ENCODE measurements around the gene CDK8.
"Not testable (repeated sequence)": the region's sequence is repeated elsewhere in the genome, so short reads cannot be mapped to it uniquely, and the experiment has no call there.

Gene CDK8

GRCh38 chr13:26253787-26254582 lies at the start of gene CDK8:
Gene CDK8, plus strand, starts transcription at chr13:26254129. Its CDS starts 513 bp downstream, at chr13:26254642.
- peak; percentile 88 for DNase-seq

GRCh38 chr13:26208287-26208686 lies 45.6 kb upstream of the CDK8 start:
- no peak for DNase-seq

- no peak for DNase-seq
Measured at GRCh38 chr13:26213345-26213744, 40.6 kb upstream of the CDK8 start.

- no peak for DNase-seq
Measured at GRCh38 chr13:26213982-26214381, 39.9 kb upstream of the CDK8 start.

- no peak for DNase-seq
Measured at GRCh38 chr13:26216042-26216441, 37.9 kb upstream of the CDK8 start.

GRCh38 chr13:26219726-26220125 lies 34.2 kb upstream of the CDK8 start:
- no peak for DNase-seq

GRCh38 chr13:26220575-26220974 lies 33.4 kb upstream of the CDK8 start:
- DNase-seq, result no peak

GRCh38 chr13:26221399-26221720 lies 32.6 kb upstream of the CDK8 start:
- DNase-seq, result peak; percentile 73

GRCh38 chr13:26221721-26222519 lies 32.0 kb upstream of the CDK8 start, which contains the start of gene RNF6:
Gene RNF6, minus strand, starts transcription at chr13:26222314. Its CDS starts 2,665 bp downstream, at chr13:26219649.
- DNase-seq, result peak; percentile 85

- DNase-seq, result no peak
Measured at GRCh38 chr13:26222520-26223046, 31.3 kb upstream of the CDK8 start.

- DNase-seq, result no peak
Measured at GRCh38 chr13:26225896-26226617, 27.9 kb upstream of the CDK8 start.

- no peak for DNase-seq
Measured at GRCh38 chr13:26227166-26227971, 26.6 kb upstream of the CDK8 start.

GRCh38 chr13:26228096-26228495 lies 25.8 kb upstream of the CDK8 start:
- no peak for DNase-seq

GRCh38 chr13:26229080-26229615 lies 24.8 kb upstream of the CDK8 start:
- no peak for DNase-seq

- DNase-seq, result no peak
Measured at GRCh38 chr13:26230703-26231102, 23.2 kb upstream of the CDK8 start.

- DNase-seq, result no peak
Measured at GRCh38 chr13:26236296-26236695, 17.6 kb upstream of the CDK8 start.

- DNase-seq, result no peak
Measured at GRCh38 chr13:26246154-26246553, 7.8 kb upstream of the CDK8 start.

- no peak for DNase-seq
Measured at GRCh38 chr13:26247011-26247410, 6.9 kb upstream of the CDK8 start.

- DNase-seq, result no peak
Measured at GRCh38 chr13:26247608-26248007, 6.3 kb upstream of the CDK8 start.

- DNase-seq, result no peak
Measured at GRCh38 chr13:26249551-26249950, 4.4 kb upstream of the CDK8 start.

GRCh38 chr13:26252006-26252405 lies 1.9 kb upstream of the CDK8 start:
- not testable (repeated sequence) for DNase-seq

GRCh38 chr13:26253262-26253786 lies 605 bp upstream of the CDK8 start:
- DNase-seq, result no peak
